Measurements from ENCODE around the gene DLD. TPM values are rescaled to one million over a fixed set of nuclear protein-coding genes. Genes with fewer than 3 reads are reported as not detected.

DLD gene
- total RNA-seq, 2 experiments from 2014 or later: 74.3 to 74.9 TPM

DNA sequence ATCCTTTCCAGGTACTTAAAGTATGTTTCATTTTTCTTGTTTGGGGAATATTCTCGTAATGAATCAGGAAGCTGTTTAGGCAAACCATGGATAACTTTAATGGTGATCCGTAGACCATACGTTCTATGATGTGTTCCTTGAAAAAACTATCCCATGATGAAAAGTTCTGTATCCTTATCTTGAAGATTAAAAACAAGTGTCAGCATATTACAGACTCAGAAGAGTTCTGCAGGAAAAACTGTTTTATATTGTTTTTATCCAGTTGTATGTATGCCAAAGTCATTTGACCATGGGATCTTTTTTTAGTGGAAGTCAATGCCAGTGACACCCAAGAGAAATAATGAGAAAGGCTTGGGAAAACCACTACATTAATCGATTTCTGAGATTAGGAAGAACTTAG is 52.0 kb downstream of the DLD start:
- no peak overlapping the region for H3K4me3 ChIP-seq (ENCODE audit: low read length)
- POLR2A ChIA-PET: no interaction called here
- no peaks in the 10 kb centered on the region for H3K9me3 ChIP-seq (ENCODE audit: control insufficient read depth in 1 of 2, insufficient read depth in 1 of 2, low read length in 2 of 2)
- Mint-ChIP-seq H3K27me3 (no peaks in the 10 kb centered on the region), H3K9me3 (no peaks in the 10 kb centered on the region), H3K4me1 (ENCODE audit: low read depth) (no peaks in the 10 kb centered on the region), H3K4me3 (no peak overlapping the region), H3K36me3 (ENCODE audit: low read depth) (peaks cover 20% of the 10 kb centered on the region), H3K27ac (no peak overlapping the region)
- TF ChIP-seq, protein P1, sequence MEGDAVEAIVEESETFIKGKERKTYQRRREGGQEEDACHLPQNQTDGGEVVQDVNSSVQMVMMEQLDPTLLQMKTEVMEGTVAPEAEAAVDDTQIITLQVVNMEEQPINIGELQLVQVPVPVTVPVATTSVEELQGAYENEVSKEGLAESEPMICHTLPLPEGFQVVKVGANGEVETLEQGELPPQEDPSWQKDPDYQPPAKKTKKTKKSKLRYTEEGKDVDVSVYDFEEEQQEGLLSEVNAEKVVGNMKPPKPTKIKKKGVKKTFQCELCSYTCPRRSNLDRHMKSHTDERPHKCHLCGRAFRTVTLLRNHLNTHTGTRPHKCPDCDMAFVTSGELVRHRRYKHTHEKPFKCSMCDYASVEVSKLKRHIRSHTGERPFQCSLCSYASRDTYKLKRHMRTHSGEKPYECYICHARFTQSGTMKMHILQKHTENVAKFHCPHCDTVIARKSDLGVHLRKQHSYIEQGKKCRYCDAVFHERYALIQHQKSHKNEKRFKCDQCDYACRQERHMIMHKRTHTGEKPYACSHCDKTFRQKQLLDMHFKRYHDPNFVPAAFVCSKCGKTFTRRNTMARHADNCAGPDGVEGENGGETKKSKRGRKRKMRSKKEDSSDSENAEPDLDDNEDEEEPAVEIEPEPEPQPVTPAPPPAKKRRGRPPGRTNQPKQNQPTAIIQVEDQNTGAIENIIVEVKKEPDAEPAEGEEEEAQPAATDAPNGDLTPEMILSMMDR (IDR thresholded peaks at IDR 0.05): no peak
- peaks cover 9% of the 10 kb centered on the region for H3K36me3 ChIP-seq (ENCODE audit: insufficient read depth, low read length)
- DNase-seq (no peak), ATAC-seq (ENCODE audit: poor library complexity) (no peak)
- no peak overlapping the region for H3K27ac ChIP-seq (ENCODE audit: low read depth in 1 of 2, low read length in 2 of 2)
- CTCF ChIA-PET: no interaction called here
- intact Hi-C loops (cut with DNase I, micrococcal nuclease): no loop called here
- H3K4me1 ChIP-seq (ENCODE audit: insufficient read depth, low read length): no peaks in the 10 kb centered on the region
- H3K27me3 ChIP-seq (ENCODE audit: control insufficient read depth in 1 of 2, insufficient read depth in 2 of 2, low read length in 2 of 2): no peaks in the 10 kb centered on the region

DNA sequence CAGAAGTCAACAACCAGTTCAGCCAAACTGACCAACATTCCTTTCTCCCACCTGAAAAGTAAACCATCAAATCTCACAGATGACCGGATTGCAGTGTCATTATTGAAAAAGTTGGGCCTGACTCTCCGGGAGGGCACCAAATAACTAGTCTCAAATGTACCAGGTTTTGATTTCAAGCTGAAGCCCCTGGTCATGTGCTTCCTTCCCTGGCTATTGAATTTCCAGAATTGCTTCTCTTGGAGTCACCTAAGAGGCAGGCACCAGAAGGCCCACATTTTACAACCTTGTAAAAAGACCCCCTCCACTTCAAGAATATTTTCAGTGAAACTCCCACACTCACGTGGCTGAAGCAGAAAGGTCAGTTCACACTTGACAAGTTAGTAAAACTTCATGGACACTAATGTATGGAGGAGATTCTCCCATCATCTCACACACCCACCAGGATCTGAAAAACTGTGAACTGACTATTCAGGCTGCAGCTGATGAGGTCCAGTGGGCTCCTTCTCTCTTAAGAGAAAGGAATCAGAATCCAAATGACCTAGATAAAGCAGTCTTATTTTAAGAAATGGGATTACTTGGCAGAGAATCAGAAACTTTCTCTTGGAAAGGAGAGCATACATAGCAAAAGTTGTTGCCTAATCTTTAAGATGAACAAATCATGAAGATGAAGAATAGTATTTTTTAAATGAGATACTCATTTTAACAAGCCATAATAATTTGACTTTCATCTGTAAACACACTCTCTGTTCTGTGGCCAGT is 53.6 kb downstream of the DLD start:
- Mint-ChIP-seq H3K4me1 (ENCODE audit: low read depth) (no peaks in the 10 kb centered on the region), H3K36me3 (ENCODE audit: low read depth) (peaks cover 12% of the 10 kb centered on the region)
- CTCF ChIA-PET: no interaction called here

DNA sequence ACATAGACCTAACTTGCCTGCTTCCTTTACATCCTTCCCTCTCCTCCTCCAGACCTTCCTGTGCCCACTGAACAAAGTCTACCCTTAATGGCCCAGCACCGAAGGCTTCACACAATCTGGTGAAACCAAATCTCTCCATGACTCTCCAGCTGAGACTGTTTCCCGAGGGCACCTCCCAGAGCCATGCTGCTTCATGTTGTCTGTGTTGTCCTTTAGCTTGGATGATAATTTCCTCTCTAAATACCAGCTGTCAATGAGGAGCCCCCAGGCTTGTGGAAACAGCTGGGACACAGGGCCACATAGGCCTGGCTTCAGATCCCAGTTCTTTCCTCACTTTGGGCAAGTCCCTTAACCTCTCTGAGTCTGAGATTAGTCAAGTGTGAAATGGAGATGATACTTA is 54.3 kb downstream of the DLD start:
- Histone ChIP-seq H3K27ac (ENCODE audit: low read depth in 1 of 2, low read length in 2 of 2) (no peak overlapping the region), H3K36me3 (ENCODE audit: insufficient read depth, low read length) (peaks cover 3% of the 10 kb centered on the region), H3K4me1 (ENCODE audit: insufficient read depth, low read length) (no peaks in the 10 kb centered on the region), H3K9me3 (ENCODE audit: control insufficient read depth in 1 of 2, insufficient read depth in 1 of 2, low read length in 2 of 2) (no peaks in the 10 kb centered on the region), H3K27me3 (ENCODE audit: control insufficient read depth in 1 of 2, insufficient read depth in 2 of 2, low read length in 2 of 2) (no peaks in the 10 kb centered on the region), H3K4me3 (ENCODE audit: low read length) (no peak overlapping the region)
- no peaks in the 10 kb centered on the region for H3K9me3 Mint-ChIP-seq
- no peak overlapping the region for H3K4me3 Mint-ChIP-seq
- ATAC-seq (ENCODE audit: poor library complexity) (no peak), DNase-seq (no peak)
- H3K4me1 Mint-ChIP-seq (ENCODE audit: low read depth): no peaks in the 10 kb centered on the region
- POLR2A ChIA-PET: interaction anchor here (0.7 kb wide), 1 partner anchor 444 kb away, joined by 4 read pairs; no protein-coding TSS in a partner anchor
- H3K36me3 Mint-ChIP-seq (ENCODE audit: low read depth): peaks cover 9% of the 10 kb centered on the region
- no peaks in the 10 kb centered on the region for H3K27me3 Mint-ChIP-seq
- CTCF ChIA-PET: no interaction called here
- H3K27ac Mint-ChIP-seq: no peak overlapping the region
- TF ChIP-seq, protein P1 (IDR thresholded peaks at IDR 0.05): no peak
- intact Hi-C loops (cut with DNase I, micrococcal nuclease): no loop called here

More for the DNA sequence above, 53.6 kb downstream of the DLD start:
- intact Hi-C loops (cut with DNase I, micrococcal nuclease): no loop called here
- POLR2A ChIA-PET: interaction anchor here (0.7 kb wide), 1 partner anchor 443 kb away, joined by 4 read pairs; no protein-coding TSS in a partner anchor
- Histone ChIP-seq H3K36me3 (ENCODE audit: insufficient read depth, low read length) (peaks cover 9% of the 10 kb centered on the region), H3K27me3 (ENCODE audit: control insufficient read depth in 1 of 2, insufficient read depth in 2 of 2, low read length in 2 of 2) (no peaks in the 10 kb centered on the region), H3K27ac (ENCODE audit: low read depth in 1 of 2, low read length in 2 of 2) (no peak overlapping the region), H3K4me3 (ENCODE audit: low read length) (no peak overlapping the region), H3K4me1 (ENCODE audit: insufficient read depth, low read length) (no peaks in the 10 kb centered on the region), H3K9me3 (ENCODE audit: control insufficient read depth in 1 of 2, insufficient read depth in 1 of 2, low read length in 2 of 2) (no peaks in the 10 kb centered on the region)
- TF ChIP-seq, protein P1 (IDR thresholded peaks at IDR 0.05): no peak
- DNase-seq: no peak
- Mint-ChIP-seq H3K4me3 (no peak overlapping the region), H3K27me3 (no peaks in the 10 kb centered on the region), H3K27ac (no peak overlapping the region), H3K9me3 (no peaks in the 10 kb centered on the region)
- no peak for ATAC-seq (ENCODE audit: poor library complexity)
